ENCODE results near the gene DDX59.

DDX59 gene

DNA sequence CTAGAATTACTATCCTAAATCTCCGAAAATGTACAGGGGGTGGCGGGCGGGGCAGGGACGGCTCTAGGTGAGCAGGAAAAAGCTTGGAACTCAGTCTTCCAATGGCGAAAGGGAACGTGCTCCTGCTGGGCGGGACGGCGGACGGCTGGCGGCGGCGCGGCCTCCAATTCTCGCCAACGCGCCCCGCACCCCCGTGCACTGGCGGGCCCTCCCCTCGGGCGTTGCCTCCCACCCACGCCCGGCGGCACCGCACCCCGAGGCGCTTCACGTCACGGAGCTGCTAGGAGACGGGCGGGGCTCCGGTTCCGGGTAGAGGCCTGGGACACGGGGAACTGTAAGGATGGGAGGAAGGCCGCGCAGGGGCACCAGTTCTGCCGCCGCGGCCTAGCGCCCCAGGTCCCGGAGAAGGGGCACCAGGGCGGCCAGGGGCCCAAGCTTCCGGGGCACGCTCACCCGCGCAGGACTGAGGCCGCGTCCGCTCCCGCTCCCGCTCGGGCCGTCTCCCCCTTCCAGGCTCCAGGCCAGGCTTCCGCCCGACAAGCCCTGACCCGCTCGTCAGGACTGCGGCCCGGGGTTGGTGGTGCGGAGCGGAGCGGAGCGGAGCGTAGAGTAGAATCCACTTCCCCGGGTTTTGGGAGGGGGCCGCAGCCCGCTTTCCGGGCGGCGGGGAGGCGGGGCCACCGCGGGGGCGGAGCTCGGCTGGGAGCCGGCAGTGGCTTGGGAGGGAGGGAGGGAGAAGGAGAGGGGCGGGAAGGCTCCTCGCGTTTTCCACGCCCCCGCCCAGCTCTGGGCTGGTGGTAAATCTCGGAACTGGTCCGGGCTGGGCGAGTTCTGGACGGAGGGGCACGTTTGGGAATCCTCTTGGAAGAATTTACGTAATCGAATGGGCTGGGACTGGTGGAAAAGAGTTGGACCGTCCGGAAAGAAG lies at the start of gene DDX59:
DDX59 (minus strand) TSS at position 594 of the 928 bp plus-strand sequence. CDS start 3,167 bp downstream, outside the sequence.
- peak; percentile 93 for DNase-seq

DNA sequence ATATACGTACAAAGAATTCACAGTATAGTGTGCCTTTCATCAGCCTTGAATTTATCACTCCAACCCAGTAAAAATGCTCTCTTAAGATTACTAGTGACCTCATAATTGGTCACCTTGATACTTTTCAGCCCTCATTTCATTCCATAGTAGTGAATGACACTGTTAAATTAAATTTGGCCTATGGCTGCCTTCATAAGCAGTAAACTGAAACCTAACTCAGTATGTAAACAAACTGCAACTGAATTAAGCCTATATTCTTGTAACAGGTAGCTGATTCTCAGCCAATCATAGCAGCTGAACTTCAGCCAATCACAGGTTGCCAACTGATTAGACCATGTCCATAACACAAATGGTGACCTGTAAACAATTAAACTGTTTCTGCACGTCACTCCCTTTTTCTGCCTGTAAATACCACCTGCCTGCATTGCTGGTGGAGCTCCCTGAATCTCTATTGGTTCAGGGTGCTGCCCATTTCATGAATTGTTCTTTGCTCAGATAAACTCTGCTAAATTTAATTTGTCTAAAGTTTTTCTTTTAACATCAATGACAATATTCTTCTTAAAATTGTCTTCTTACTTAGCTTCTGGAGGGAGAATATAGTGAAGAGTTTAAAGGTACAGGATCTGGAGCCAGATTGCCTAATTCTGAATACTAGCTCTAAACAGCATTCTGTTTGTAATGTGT lies 44.9 kb upstream of the DDX59 start:
- no peak for DNase-seq

DNA sequence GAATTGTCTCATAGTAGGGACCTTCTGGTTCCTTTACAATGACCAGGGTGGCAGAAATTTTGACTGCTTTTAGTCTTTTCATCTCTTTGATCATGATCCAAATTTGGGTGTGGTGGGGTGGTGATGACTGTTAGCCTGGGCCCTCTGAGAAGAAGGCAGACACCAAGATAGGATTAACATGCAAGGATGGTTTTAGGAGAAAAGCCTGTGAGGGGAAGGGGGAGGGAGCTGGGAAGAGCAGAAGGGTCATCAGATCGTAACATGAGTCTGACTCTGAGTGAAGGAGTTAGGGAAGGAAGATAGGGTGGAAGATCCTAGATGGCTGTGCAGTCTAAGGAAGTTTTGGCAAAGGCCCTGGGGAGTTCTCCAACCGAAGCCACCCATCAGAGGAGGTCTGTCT lies 40.5 kb upstream of the DDX59 start:
- DNase-seq, result no peak

DNA sequence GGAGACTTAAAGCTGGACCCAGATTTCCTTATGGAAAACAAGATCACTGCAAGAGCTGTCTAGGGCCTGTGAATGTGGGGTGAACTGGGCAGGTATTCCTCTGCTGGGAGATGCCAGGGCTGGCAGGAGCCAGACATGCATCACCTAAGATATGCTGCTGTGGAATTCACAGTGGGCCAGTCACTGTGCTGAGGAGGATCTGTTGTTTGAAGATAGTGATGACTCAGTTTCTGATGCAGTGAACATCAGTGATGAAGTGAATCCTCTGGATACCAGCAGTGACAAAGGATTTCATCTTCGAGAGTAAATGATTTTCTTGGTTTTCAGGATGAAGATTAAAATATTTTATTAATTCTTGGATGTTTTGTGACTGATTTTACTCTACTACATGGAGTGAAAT lies 39.1 kb upstream of the DDX59 start:
- DNase-seq, result no peak

DNA sequence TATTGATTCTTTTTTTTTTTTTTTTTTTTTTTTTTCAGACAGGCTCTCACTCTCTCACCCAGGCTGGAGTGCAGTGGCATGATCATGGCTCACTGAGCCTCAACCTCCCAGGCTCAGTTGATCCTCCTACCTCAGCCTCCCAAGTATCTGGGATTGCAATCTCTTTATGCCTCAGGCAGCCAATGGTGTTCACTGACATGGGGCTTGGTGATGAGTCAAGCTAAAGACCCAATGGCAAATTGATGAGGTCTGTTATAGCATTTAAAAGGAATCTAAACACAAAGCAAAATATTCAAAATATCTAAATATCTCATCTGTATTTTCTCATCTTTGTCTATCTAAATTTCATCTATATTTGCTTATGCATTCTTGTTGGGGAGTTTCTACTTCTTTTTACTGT lies 38.5 kb upstream of the DDX59 start:
- DNase-seq, result no peak

DNA sequence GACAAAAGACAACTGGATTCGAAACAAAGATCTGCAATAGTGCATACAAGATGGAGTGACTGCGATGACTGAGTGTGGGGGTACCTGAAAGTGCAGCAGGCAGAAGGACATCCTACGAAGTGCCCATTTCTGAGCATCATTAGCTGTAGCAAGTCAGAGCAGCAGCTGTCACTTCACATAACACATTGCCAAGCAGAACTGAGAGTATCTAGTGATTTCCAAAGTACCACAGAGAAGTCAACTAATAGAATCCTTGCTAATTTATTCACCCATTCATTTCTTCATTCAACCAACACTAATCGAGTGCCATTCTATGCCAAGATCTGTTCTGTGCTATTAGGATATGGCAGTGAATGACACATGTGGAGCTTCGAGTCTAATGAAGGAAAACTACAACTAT lies 37.4 kb upstream of the DDX59 start:
- DNase-seq, result no peak

DNA sequence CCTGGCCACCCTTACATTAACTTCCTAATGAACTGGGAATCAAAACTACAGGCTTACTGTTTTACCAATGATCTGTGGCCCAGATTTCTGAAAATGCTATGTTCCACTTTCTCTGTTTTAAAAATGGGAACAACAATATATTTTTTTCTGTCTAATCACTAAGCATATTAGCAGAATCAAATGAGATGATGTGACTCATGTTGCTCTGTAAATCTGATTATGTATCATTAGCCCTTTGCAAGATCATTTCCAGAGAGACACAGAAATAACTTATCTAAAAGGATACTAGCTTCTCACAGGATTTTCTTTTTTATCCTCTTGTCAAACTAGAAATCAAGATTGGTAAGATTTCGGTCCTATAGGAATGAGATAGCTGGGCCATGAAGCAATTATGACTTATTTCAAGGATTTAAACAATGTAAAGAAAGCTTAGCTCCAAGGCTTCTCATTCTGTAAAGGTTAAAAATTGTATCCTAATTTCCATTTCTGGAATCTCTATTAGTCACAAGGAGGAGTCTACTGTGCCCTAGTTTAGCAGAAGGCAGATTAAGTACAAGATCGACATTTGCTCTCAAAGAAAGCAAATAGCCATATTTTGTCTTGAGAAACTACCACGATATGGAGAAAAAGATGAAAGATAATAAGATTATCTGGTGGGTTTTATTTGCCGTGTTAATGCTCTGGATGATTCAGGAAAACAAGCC lies 36.6 kb upstream of the DDX59 start:
- DNase-seq, result no peak

DNA sequence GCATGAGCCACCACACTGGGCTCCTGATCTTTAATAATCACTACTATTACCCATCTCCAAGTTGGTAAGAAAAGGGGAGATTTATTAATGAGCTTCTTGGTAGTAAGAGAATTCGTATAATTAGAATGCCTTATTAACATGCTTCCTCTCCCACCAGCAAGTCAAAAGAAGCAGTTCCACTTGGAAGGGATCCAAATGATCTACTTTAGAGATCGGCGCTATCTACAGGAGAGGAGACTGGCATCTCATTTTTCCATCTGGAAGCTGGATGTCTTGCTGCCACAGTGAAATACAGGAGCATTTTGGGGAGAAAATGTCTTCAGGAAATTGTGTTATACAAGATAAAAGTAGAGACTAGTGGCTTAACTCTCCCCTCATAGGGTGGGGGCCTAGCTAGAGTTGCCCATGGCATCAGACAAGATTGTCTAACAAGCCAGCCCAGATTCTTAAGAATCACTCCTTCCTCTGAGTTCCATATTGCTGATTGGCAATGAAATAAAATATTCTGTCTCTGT lies 35.3 kb upstream of the DDX59 start:
- DNase-seq, result no peak

DNA sequence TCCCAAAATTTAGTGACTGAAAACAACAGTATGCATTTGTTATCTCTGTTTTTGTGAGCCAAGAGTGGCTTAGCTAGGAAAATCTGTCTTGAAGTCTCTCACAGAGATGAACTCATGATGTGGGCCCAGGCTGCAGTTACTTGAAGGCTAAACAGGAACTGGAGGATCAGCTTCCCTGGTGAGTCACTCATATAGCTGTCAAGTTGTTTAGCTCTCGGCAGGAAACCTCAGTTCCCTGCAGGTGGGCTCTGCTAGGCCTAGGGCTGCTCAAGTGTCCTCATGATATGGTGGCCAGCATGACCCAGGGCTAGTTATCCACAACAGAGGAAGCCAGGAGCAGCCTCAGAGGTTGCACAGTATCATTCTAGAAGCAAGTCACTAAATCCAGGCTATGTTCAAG lies 30.2 kb upstream of the DDX59 start:
- DNase-seq, result no peak

DNA sequence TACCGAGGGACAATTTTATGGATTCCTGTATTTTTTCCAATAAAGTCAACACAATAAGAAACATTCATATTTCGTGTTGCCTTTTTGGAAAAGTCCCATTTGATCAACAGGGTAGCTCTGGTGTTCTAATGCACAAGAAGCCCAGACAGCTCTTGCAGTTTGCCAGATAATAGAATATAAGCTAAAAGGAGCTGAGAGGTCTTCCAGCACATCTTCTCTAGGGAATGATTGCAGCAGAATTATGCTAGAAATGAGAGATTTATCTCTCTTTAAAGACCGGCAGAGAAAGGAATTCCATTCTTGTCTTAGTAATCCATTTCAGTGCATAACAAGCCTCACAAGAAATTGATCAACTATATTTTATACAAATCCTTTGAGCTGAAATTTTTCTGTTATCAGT lies 25.0 kb upstream of the DDX59 start:
- no peak for DNase-seq

DNA sequence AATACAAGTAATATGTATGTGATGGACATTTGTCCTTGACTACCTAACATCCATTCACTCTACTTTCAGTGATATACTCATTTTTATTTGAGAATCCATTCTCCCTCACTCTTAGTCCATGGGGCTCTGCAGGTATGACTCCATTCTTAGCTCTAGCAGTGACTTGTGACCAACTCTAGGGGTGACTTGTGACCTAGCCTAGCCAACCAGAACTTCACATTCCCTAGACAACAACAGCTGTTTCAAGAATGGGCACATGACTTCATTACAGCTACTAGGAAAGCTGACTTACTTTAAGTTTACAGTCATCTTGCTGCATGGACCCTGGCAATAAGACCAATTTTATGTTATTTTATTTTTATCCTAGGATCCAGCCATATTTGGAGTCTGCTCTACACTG lies 23.6 kb upstream of the DDX59 start:
- DNase-seq, result no peak

DNA sequence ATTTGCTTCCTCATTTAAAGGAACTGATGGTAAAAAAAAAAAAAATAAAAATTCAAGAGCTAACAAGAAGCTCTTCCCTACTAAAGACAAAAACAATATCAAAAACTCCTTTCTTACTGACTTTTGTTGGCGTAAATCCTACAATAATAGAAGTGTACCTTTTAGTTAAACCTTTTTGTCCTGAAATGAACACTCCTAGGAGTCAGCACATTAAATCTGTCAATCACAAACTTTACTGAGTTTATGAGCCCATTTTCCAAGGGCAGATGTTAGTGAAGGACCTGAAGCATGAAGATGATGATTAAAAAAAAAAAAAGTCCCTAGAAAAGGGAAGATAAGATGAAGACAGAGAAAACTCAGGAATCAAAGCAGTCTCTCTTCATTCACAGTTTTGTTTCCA lies 22.6 kb upstream of the DDX59 start:
- DNase-seq, result no peak

DNA sequence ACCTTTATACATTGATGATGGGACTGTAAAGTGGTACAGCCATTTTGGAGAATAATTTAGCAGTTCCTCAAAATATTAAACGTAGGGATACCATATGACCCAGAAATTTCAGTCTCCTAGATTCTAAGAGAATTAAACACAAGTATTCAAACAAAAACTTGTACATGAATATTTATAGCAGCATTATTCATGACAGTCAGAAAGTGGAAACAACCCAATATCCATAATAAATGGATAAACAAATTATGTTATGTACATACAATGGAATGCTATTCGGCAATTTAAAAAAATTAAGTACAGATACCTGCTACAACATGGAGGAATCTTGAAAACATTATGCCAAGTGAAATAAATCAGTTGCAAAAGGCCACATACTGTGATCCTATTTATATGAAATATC lies 16.9 kb upstream of the DDX59 start:
- DNase-seq, result no peak

DNA sequence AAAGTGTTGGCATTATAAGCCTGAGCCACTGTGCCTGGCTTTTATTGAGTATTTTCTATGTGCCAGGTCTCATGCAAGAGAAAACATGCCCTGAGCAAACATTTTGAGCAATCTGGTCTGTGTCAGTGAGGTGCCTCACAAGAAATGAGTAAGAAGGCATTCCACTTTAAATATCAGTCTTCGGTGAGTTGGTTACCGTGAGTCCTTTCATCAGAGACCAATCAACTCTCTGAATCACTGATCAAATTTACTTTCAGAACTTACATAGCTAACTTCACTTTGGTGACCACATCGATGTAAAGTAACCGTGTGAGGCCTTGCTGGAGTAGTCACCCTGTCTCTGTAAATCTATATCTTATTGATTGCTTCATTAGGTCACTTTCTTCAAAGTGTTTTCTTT lies 14.3 kb upstream of the DDX59 start:
- DNase-seq, result no peak

DNA sequence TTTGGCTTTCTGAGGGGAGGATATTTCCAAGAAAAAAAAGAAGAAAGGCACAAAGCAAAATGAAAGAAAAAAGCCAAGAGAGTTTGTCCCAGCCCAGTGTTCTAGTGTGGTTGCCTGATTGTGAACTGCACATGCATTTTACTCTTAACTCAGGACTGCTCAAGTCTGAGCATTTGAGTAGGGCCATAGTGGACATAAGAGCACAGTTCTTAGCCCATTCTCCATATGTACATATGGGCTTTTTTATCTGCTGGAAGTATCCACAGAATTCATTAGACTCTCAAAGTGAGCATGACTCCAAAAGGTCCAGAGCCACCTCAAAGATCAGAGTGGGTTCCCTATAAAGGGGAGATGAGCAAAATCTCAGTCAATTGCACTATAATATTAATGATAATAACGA lies 13.6 kb upstream of the DDX59 start:
- DNase-seq, result no peak

DNA sequence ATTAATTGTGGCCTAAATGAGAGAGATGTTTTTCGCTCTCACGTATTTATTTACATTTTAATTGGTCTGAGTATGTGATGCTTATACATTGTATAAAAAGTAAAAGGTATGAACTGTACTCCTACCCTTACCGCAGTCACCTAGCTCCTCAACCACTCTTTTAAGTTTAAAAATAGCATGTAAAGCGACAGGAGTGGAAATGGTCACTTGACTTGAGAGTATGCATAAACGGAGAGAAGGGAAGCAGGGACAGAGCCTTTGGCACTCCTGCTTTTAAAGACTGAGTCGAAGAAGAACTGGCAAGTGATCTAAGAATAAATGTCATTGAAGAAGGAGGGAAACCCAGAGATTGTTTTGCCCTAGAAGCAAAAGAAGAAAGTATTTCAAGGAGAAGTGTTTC lies 11.5 kb upstream of the DDX59 start:
- no peak for DNase-seq

DNA sequence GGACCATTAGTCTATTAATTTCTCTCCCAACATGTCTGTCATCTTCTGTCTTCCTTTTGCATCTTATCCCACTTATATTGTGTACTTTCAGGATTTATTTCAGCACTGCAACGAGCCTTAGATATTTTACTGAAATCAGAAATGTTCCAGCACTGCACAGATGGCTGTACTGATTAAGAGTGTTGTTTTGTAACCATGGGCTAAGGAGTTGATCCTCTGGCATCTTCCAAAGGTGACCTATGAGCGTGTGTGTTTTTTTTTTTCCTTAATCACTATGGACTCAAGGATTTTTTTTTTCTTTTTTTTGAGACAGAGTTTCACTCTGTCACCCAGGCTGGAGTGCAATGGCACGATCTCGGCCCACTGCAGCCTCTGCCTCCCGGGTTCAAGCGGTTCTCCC lies 7.1 kb upstream of the DDX59 start:
- no peak for DNase-seq

DNA sequence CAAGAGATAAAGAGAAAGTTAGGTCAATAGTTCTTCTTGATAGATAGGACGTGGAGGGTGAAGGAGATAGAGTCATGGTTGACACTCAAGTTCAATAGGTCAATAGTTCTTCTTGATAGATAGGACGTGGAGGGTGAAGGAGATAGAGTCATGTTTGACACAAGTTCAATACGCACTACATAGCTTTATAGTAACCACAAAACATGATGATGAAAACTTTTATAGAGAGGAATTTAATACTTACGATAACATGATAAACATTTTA lies 5.8 kb upstream of the DDX59 start:
- no peak for DNase-seq

DNA sequence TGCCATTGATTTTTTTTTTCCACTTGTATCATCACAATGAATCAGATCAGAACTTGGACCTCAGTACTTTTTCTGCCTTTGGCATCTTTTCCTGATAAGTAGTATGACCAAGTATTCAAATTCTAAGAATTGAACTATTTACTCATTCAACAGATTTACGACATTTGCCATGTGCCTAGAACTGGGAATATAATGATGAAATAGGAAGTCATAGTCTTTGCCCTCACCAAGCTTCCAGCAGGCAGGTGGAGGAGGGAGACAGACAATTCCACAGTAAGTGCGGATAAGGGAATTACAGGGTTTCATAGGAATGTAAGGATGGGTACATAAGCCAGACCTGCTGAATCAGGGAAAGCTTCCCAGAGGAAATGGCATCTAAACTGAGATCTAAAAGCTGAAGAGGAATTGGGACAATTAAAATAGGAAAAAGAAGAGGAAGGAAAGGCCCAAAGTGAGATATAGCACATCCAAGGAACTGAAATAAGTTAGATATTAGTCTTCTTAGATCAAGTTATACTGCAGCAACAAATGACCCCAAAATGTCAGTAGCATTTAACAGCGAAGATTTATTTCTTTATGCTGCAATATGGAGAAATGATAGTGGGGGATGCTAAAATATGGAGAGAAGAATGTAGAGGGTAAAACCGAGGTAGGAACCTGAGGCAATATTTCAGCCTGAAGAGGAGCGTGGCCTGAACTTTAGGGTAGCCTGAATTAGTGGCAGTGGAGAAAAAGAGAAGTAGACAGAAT lies 5.3 kb upstream of the DDX59 start:
- no peak for DNase-seq

DNA sequence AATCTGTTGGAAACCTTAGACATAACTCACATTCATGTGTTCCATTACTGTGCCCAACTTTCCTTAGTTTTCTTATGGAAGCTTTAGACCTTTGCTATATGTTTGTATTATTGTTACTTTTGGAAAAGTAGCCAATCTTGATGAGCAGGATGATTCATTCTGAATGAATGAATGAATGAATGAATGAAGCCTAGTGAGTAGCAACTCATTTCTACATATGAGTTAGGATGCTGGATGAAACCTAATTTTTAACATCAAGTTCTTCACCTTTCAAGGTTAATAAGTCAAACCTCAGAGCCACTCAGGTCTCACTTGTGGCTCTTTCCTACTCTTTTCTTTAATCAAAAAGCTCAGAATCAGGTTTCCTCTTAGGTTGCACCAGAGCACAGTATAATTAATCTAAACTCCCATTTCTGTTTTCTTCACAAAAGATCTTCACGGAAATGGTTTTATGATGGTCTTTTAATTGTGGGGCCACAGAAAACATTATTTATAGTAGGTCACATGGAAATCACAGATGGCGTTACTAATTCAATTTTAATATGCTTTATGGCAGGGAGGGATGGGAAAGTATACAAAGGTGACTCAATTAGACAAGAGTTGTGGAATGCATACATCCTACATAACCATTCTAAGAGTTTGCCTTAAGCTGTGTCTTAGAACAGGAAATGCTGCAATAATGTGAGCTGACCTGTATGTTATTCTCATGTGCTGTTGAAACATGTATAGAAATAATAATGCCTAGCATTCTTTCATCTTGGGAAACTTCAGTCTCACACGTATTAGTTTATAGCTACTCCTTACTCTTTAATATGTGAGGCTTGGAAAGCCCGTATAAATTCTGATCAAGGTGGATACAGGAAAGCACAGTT lies 4.5 kb upstream of the DDX59 start:
- DNase-seq, result no peak

DNA sequence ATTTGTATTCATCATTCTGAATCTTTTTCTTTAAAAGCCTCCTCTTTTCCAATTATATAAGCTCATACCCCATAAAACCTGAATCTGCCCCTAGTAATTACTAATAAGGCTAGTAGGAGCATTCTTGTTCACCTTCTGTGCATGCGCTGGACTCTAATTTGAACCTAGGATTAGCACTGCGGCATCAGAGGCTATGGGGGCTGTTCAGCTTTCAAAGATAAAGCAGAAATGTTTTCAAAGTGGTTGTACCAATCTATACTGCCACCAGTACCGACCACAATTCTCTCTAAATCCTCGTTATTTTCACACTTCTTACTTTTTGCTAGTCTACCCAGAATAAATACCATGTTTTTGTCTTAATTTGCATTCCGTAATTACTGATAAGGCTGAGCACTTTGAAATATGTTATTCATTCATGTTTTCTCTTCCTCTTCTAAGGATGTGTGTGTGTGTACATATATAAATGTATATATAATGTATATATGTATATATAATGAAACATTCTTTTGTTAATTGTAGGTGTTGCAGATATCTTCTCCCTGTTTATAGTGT lies 1.6 kb upstream of the DDX59 start:
- DNase-seq, result no peak

Data from activated T-cell treated with anti-CD3 and anti-CD28 coated beads, Interleukin-2, amount 50 U/mL, for 1 hour (primary cell).